Measurements from ENCODE around the gene SERPIND1. TPM values are rescaled to one million over a fixed set of nuclear protein-coding genes. Genes with fewer than 3 reads are reported as not detected.

SERPIND1 gene
- total and polyA plus RNA-seq, 2 donors from 2014 or later: not detected

- Histone ChIP-seq H3K27me3 (ENCODE audit: control insufficient read depth, insufficient read depth, low read length) (no peaks in the 10 kb centered on the region), H3K36me3 (ENCODE audit: control insufficient read depth in 2 of 3, insufficient read depth in 3 of 3, low read length in 3 of 3) (peaks cover 2 to 40% (median 5%) of the 10 kb centered on the region in 3 donors), H3K4me3 (ENCODE audit: low read length in 3 of 3) (no peak overlapping the region), H3K9me3 (ENCODE audit: control insufficient read depth in 2 of 3, insufficient read depth in 1 of 3, low read length in 3 of 3) (no peaks in the 10 kb centered on the region), H3K9ac (ENCODE audit: low read length in 3 of 3) (no peak overlapping the region), H3K4me1 (ENCODE audit: control insufficient read depth in 2 of 3, insufficient read depth in 2 of 3, low read depth in 1 of 3, low read length in 3 of 3) (no peaks in the 10 kb centered on the region), H3K27ac (ENCODE audit: low read depth in 2 of 2, low read length in 2 of 2) (no peak overlapping the region)
- FAIRE-seq: no peak
- TF ChIP-seq CTCF (IDR thresholded peaks at IDR 0.05; ENCODE audit: borderline replicate concordance, extremely low read depth, insufficient read depth): no peak
- intact Hi-C loops (cut with DNase I): no loop called here
- peak in 4 of 5 donors; percentile 17 to 68 (median 48) for DNase-seq
These were observed 32.0 kb upstream of the SERPIND1 start for GRCh38 chr22:20741634-20742581.

DNA sequence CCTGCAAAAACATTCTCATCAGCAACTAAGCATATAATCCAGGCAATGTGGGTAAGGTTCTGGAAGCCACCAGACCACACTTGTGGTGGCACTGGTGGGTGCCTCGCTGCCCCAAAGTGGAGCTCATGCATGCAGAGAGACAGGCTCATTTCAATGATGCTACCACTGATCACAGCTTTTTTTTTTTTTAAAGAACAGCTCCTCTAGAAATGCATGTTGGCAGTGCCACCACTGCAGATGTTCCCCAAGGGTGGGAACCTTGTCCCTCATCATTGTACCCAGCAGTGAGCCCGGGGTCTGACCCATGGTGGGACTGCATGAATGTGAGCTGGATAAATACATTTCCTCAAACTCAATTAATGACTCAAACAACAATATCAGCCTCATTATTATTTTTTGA lies 31.1 kb upstream of the SERPIND1 start:
- no peak overlapping the region for H3K9ac ChIP-seq (ENCODE audit: low read length in 3 of 3)
- H3K27ac ChIP-seq (ENCODE audit: low read depth in 2 of 2, low read length in 2 of 2): no peak overlapping the region
- no peak for DNase-seq
- intact Hi-C loops (cut with DNase I): no loop called here
- no peaks in the 10 kb centered on the region for H3K9me3 ChIP-seq (ENCODE audit: control insufficient read depth in 2 of 3, insufficient read depth in 1 of 3, low read length in 3 of 3)
- TF ChIP-seq CTCF (IDR thresholded peaks at IDR 0.05; ENCODE audit: borderline replicate concordance, extremely low read depth, insufficient read depth): no peak
- no peaks in the 10 kb centered on the region for H3K4me1 ChIP-seq (ENCODE audit: control insufficient read depth in 2 of 3, insufficient read depth in 2 of 3, low read depth in 1 of 3, low read length in 3 of 3)
- peaks cover 2 to 42% (median 9%) of the 10 kb centered on the region in 3 donors for H3K36me3 ChIP-seq (ENCODE audit: control insufficient read depth in 2 of 3, insufficient read depth in 3 of 3, low read length in 3 of 3)
- H3K4me3 ChIP-seq (ENCODE audit: low read length in 3 of 3): no peak overlapping the region
- FAIRE-seq: no peak
- H3K27me3 ChIP-seq (ENCODE audit: control insufficient read depth, insufficient read depth, low read length): no peaks in the 10 kb centered on the region

- H3K36me3 ChIP-seq (ENCODE audit: control insufficient read depth in 2 of 3, insufficient read depth in 3 of 3, low read length in 3 of 3): peaks cover 2 to 35% (median 11%) of the 10 kb centered on the region in 3 donors
These were observed 29.5 kb upstream of the SERPIND1 start for GRCh38 chr22:20744456-20744855.

More at GRCh38 chr22:20744456-20744855, 29.5 kb upstream of the SERPIND1 start:
- Histone ChIP-seq H3K9me3 (ENCODE audit: control insufficient read depth in 2 of 3, insufficient read depth in 1 of 3, low read length in 3 of 3) (no peaks in the 10 kb centered on the region), H3K4me1 (ENCODE audit: control insufficient read depth in 2 of 3, insufficient read depth in 2 of 3, low read depth in 1 of 3, low read length in 3 of 3) (no peaks in the 10 kb centered on the region), H3K27me3 (ENCODE audit: control insufficient read depth, insufficient read depth, low read length) (no peaks in the 10 kb centered on the region), H3K9ac (ENCODE audit: low read length in 3 of 3) (no peak overlapping the region), H3K27ac (ENCODE audit: low read depth in 2 of 2, low read length in 2 of 2) (no peak overlapping the region), H3K4me3 (ENCODE audit: low read length in 3 of 3) (no peak overlapping the region)
- FAIRE-seq (no peak), DNase-seq (no peak)
- intact Hi-C loops (cut with DNase I): no loop called here
- TF ChIP-seq CTCF (IDR thresholded peaks at IDR 0.05; ENCODE audit: borderline replicate concordance, extremely low read depth, insufficient read depth): no peak
